ENCODE data around the gene CHTF18. TPM values are rescaled to one million over a fixed set of nuclear protein-coding genes. Genes with fewer than 3 reads are reported as not detected.

CHTF18 gene
- total and polyA plus RNA-seq, 2 donors (not counting 3 experiments of a cell fraction or from before 2014, with no cell fraction given) = 33.0 to 69.5 TPM

- Histone ChIP-seq H3K9ac (replicated peaks; ENCODE audit: extremely low read depth, insufficient read depth, low read length) (no peak overlapping the region), H3K4me1 (ENCODE audit: control insufficient read depth, extremely low read depth, insufficient read depth, low read length) (no peaks in the 10 kb centered on the region), H3K27ac (ENCODE audit: insufficient read depth, low read depth, low read length) (no peak overlapping the region), H3K9me3 (replicated peaks; ENCODE audit: control insufficient read depth, insufficient read depth, low read length) (no peaks in the 10 kb centered on the region), H3K9me1 (replicated peaks; ENCODE audit: control insufficient read depth, extremely low read depth, insufficient read depth, low read length) (no peaks in the 10 kb centered on the region), H3K4me2 (ENCODE audit: insufficient read depth, low read length) (no peak overlapping the region), H3K79me2 (ENCODE audit: control insufficient read depth, insufficient read depth, low read length) (no peaks in the 10 kb centered on the region), H3K27me3 (ENCODE audit: control insufficient read depth in 2 of 2, insufficient read depth in 2 of 2, low read length in 2 of 2) (peaks cover 0 to 8% of the 10 kb centered on the region in 2 experiments), H3K4me3 (replicated peaks in 1 of 3; ENCODE audit: insufficient read depth in 1 of 3, low read depth in 1 of 3, low read length in 3 of 3) (no peak overlapping the region), H3K36me3 (ENCODE audit: control insufficient read depth in 2 of 2, extremely low read depth in 1 of 2, insufficient read depth in 2 of 2, low read length in 2 of 2) (no peaks in the 10 kb centered on the region), H4K20me1 (replicated peaks; ENCODE audit: control insufficient read depth, extremely low read depth, insufficient read depth, low read length) (no peaks in the 10 kb centered on the region), H2AFZ (ENCODE audit: low read depth, low read length) (no peak overlapping the region)
- TF ChIP-seq EZH2 (IDR thresholded peaks at IDR 0.05; ENCODE audit: borderline replicate concordance, low read depth, low read length, severe bottlenecking) (no peak), GATA2 (IDR thresholded peaks at IDR 0.05; ENCODE audit: insufficient read depth, insufficient read length, low read depth, low read length) (no peak), MAX (IDR thresholded peaks at IDR 0.05; ENCODE audit: insufficient read depth, insufficient read length) (no peak), POLR2AphosphoS5 (IDR thresholded peaks at IDR 0.05; ENCODE audit: insufficient read depth, low read depth, low read length) (no peak), FOS (IDR thresholded peaks at IDR 0.05; ENCODE audit: borderline replicate concordance, insufficient read depth, low read length) (no peak), CTCF (IDR thresholded peaks at IDR 0.05; ENCODE audit: extremely low read depth in 1 of 2, insufficient read depth in 1 of 2, low read depth in 1 of 2, low read length in 2 of 2) (no peak), JUN (IDR thresholded peaks at IDR 0.05; ENCODE audit: borderline replicate concordance, insufficient read depth, insufficient read length, low read depth) (no peak), POLR2A (IDR thresholded peaks at IDR 0.05; ENCODE audit: low read depth, low read length) (no peak)
- no peak for FAIRE-seq
- dilution Hi-C loops (cut with MboI; ENCODE audit: extremely low pct_ligation_motif_present, low sequenced_read_pairs) (no loop called here), intact Hi-C loops (cut with micrococcal nuclease) (no loop called here)
- ChIA-PET POLR2A (no interaction called here), CTCF (no interaction called here)
- no peak for DNase-seq (ENCODE audit: low read depth, low spot score)
- BruUV-seq (replicated peaks) = no TSS peak
Measured at GRCh38 chr16:820748-821147, 32.3 kb downstream of the CHTF18 start.

Data from endothelial cell of umbilical vein (primary cell).